DMS53 treated with DMSO at 0.1 percent for 48 hours (cell line): Measurements from ENCODE around the gene DHRS2.
"Not testable (repeated sequence)": the region's sequence is repeated elsewhere in the genome, so short reads cannot be mapped to it uniquely, and the experiment has no call there.

Experiments used
- DNase-seq: peaks from one replicate; lab custom pipeline; 2025; ENCODE audit not compliant: unreplicated experiment; lab: John Stamatoyannopoulos, UW

DHRS2 gene

DNA sequence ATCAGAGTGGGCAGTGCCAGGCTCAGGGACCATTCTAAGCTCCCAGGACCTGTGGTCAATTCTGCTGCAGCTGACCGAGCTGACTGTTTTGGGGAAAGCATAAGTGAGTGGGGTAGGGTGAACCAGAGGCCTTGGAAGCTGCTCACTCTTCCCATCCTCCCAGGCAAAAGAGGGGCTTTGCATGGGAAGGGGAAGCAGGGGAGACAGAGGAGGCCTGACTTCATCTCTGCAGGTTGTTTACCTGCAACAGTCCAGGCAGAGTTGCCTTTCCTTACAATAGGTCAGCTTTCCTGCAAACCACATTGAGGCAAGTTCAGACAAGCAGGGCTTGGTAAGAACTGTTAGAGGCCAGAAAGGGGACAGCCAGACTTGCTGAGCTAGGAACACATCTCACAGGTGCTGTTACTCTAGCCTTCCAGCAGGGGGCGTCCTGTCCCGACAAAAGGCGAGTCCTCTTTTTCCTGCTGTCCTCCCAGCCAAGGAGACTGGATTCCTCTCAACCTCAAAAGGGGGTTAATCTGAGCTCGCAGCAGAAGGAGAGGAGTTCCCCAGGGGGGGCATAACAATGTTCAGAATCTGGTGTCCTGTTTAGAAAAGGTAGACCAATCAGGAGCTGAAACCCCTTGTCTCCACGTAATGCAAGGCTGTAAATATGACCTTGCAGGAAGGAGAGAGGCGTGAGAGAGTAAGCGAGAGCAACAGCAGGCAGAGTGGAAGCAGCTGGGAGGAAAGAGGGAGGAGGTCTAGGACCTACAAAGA lies 4.3 kb upstream of the DHRS2 start:
- peak; percentile 80 for DNase-seq

GRCh38 chr14:23632461-23633159 lies 3.6 kb upstream of the DHRS2 start:
- DNase-seq, result no peak

DNA sequence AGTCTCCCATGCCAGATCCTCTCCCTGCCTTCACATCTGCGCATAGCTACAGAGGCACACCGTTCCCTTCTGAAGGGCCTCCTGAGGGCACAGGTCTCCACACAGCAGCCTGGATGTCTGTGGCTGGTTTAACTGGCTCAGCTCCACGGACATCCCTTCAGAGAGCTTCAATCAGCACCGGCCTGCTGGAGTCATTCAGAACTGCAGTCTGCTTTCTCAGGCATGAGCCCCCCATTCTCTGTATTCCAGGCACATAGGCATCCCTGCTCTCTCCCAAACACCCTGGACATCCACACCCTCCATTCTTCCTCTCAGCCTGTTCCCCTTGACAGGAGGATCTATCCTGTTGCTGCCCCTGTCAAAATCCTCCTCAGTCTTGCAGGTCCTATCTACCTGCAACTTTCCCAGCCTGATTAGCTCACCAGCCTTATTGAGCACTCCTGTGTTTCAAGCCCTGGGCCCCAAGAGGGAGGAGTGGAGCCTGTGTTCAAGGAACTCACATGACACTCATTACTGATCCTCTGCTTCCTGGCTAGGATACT lies 2.9 kb upstream of the DHRS2 start:
- DNase-seq, result no peak

GRCh38 chr14:23634698-23635412 lies 1.3 kb upstream of the DHRS2 start:
- DNase-seq, result not testable (repeated sequence)

- DNase-seq, result not testable (repeated sequence)
Measured at GRCh38 chr14:23637312-23637654, 1.1 kb downstream of the DHRS2 start.

DNA sequence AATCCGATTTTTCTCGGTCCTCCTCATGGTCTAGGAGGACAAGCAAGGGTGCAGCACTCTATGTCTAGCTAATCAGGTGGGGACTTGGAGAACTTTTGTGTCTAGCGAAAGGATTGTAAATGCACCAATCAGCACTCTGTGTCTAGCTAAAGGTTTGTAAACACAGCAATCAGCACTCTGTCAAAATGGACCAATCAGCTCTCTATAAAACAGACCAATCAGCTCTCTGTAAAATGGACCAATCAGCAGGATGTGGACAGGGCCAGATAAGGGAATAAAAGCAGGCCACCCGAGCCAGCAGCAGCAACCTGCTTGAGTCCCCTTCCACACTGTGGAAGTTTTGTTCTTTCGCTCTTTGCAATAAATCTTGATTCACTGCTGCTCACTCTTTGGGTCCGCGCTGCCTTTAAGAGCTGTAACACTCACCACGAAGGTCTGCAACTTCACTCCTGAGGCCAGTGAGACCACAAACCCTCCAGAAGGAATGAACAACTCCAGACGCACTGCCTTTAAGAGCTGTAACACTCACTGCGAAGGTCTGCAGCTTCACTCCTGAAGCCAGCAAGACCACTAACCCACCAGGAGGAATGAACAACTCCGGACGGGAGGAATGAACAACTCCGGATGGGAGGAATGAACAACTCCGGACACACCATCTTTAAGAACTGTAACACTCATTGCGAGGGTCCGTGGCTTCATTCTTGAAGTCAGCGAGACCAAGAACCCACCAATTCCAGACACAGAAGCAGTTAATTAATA lies 1.7 kb downstream of the DHRS2 start:
- not testable (repeated sequence) for DNase-seq

- DNase-seq, result no peak
Measured at GRCh38 chr14:23638414-23639047, 2.4 kb downstream of the DHRS2 start.

- DNase-seq, result no peak
Measured at GRCh38 chr14:23639048-23639890, 3.1 kb downstream of the DHRS2 start.

GRCh38 chr14:23639891-23640523 lies 3.8 kb downstream of the DHRS2 start:
- no peak for DNase-seq

- DNase-seq, result no peak
Measured at GRCh38 chr14:23640524-23641141, 4.5 kb downstream of the DHRS2 start.

DNA sequence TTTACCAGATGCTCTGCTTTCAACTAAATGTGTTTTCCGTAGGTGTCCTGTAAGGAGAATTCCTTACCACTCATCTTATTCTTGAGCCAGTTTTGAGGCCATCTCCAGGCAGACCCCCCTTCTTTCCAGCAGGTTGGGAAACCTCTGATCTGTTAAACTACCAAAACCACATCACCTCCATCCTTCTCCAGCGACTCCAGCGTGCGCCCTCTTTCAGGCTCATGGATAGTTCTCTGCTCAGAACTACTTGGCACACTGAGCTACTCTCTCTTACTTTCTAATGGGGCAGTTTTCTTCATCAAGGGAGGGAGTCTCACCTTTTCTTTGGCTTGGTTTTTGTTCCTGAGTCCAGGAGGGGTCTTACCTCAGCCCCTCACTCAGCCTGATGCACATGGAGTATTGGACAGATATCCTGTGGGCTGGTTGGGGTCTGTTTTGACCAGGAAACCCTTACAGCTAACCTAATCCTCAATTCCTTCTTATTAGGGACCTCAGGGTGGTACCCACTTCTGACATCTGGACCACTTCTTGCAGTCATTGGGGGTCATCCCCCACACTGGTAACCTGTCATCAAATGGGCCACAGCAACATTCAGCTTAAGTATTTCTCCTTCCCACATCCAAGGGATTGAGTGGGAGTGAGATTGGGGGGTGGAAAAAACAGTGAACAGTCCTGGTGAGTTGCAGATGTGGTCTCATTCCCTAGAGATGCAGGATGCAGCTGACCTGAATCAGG lies 5.2 kb downstream of the DHRS2 start:
- no peak for DNase-seq

GRCh38 chr14:23641915-23642588 lies 5.9 kb downstream of the DHRS2 start:
- DNase-seq, result no peak

GRCh38 chr14:23643533-23644194 lies 7.5 kb downstream of the DHRS2 start:
- no peak for DNase-seq

DNA sequence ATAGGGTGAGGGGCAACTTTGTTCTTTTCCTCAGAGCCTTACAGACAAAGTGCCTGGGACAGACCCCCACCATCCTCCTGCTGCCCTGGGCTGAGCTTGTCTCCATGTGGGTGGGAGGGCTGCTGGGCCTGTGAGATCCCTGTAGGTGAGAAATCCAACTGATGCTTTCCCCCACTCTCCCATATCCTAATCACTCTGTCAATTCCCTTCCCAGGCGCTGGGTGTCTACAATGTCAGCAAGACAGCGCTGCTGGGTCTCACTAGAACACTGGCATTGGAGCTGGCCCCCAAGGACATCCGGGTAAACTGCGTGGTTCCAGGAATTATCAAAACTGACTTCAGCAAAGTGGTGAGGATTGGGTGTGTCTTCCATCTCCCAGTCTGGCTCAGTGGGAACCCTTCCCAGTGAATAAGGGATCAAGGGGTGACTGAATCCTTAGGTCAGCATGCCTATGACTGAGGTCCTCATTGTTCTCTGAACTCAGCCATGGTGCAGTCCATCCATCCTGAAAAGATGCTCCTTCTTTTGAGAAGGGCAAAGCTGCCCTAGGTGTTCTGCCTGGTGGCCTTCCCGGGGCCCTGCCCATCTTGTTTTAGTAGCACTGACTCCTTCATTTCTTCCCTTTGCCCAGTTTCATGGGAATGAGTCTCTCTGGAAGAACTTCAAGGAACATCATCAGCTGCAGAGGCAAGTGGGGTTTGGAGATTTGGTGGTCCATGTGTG lies 8.2 kb downstream of the DHRS2 start:
- DNase-seq, result no peak

GRCh38 chr14:23644919-23645336 lies 8.8 kb downstream of the DHRS2 start:
- no peak for DNase-seq

DNA sequence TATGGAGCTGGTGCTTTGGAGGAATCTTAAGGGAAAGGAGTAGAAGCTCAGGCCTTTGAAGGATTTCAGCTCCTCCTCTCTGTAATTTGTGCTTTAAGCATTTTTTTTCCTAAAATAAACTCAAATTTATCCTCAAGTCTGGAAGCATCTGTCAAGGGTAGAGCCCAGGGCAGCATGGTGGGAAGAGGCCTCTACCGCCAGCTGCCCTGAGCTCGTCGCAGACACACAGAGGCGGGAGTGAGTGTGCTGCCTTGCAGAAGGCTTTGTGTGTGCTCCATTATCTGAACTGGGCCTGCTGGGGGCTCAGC lies 9.3 kb downstream of the DHRS2 start:
- DNase-seq, result no peak
